Measurements from ENCODE around the gene CENATAC.
"Not testable (repeated sequence)": the region's sequence is repeated elsewhere in the genome, so short reads cannot be mapped to it uniquely, and the experiment has no call there.

The CENATAC gene

GRCh38 chr11:118973985-118974384, 24.0 kb upstream of the CENATAC start:
- in situ Hi-C loops (cut with HindIII; ENCODE audit: low pct_ligation_motif_present, low sequenced_read_pairs): no loop called here
- Histone ChIP-seq H3K4me3 (ENCODE audit: low read depth, low read length) (no peak overlapping the region), H3K36me3 (replicated peaks) (no peaks in the 10 kb centered on the region), H3K27me3 (replicated peaks) (no peaks in the 10 kb centered on the region), H3K27ac (no peak overlapping the region)
- no peak for DNase-seq
- TF ChIP-seq CTCF (IDR thresholded peaks at IDR 0.05; ENCODE audit: low read depth, low read length, missing control alignments): no peak

- in situ Hi-C loops (cut with HindIII; ENCODE audit: low pct_ligation_motif_present, low sequenced_read_pairs): no loop called here
- no peaks in the 10 kb centered on the region for H3K36me3 ChIP-seq (replicated peaks)
- H3K27ac ChIP-seq: no peak overlapping the region
- no peak for DNase-seq
- H3K27me3 ChIP-seq (replicated peaks): no peaks in the 10 kb centered on the region
- H3K4me3 ChIP-seq (ENCODE audit: low read depth, low read length): no peak overlapping the region
- TF ChIP-seq CTCF (IDR thresholded peaks at IDR 0.05; ENCODE audit: low read depth, low read length, missing control alignments): no peak
Measured at GRCh38 chr11:118975771-118976709, 21.9 kb upstream of the CENATAC start.

GRCh38 chr11:118979434-118979833, 18.5 kb upstream of the CENATAC start:
- DNase-seq: no peak
- peak; percentile 9 for TF ChIP-seq CTCF (IDR thresholded peaks at IDR 0.05; ENCODE audit: low read depth, low read length, missing control alignments)
- Histone ChIP-seq H3K4me3 (ENCODE audit: low read depth, low read length) (no peak overlapping the region), H3K36me3 (replicated peaks) (no peaks in the 10 kb centered on the region), H3K27ac (no peak overlapping the region), H3K27me3 (replicated peaks) (no peaks in the 10 kb centered on the region)
- in situ Hi-C loops (cut with HindIII; ENCODE audit: low pct_ligation_motif_present, low sequenced_read_pairs): no loop called here

GRCh38 chr11:118980191-118980881, 17.6 kb upstream of the CENATAC start:
- Histone ChIP-seq H3K36me3 (replicated peaks) (no peaks in the 10 kb centered on the region), H3K27ac (no peak overlapping the region), H3K4me3 (ENCODE audit: low read depth, low read length) (no peak overlapping the region), H3K27me3 (replicated peaks) (no peaks in the 10 kb centered on the region)
- no peak for TF ChIP-seq CTCF (IDR thresholded peaks at IDR 0.05; ENCODE audit: low read depth, low read length, missing control alignments)
- DNase-seq: no peak
- in situ Hi-C loops (cut with HindIII; ENCODE audit: low pct_ligation_motif_present, low sequenced_read_pairs): no loop called here

GRCh38 chr11:118984337-118984736, 13.6 kb upstream of the CENATAC start:
- in situ Hi-C loops (cut with HindIII; ENCODE audit: low pct_ligation_motif_present, low sequenced_read_pairs); H3K36me3 ChIP-seq (replicated peaks); DNase-seq; H3K4me3 ChIP-seq (ENCODE audit: low read depth, low read length); H3K27ac ChIP-seq; H3K27me3 ChIP-seq (replicated peaks): not testable (repeated sequence)

- no peak for TF ChIP-seq CTCF (IDR thresholded peaks at IDR 0.05; ENCODE audit: low read depth, low read length, missing control alignments)
- H3K27me3 ChIP-seq (replicated peaks): no peaks in the 10 kb centered on the region
- no peaks in the 10 kb centered on the region for H3K36me3 ChIP-seq (replicated peaks)
- H3K27ac ChIP-seq: no peak overlapping the region
- in situ Hi-C loops (cut with HindIII; ENCODE audit: low pct_ligation_motif_present, low sequenced_read_pairs): no loop called here
- H3K4me3 ChIP-seq (ENCODE audit: low read depth, low read length): no peak overlapping the region
- no peak for DNase-seq
Measured at GRCh38 chr11:118984825-118985224, 13.1 kb upstream of the CENATAC start.

Measured in brain microvascular endothelial cell (primary cell).